ENCODE results near the gene CPAMD8. TPM values are rescaled to one million over a fixed set of nuclear protein-coding genes. Genes with fewer than 3 reads are reported as not detected.

CPAMD8 gene
- total and polyA plus RNA-seq, 7 donors, result 0.60 to 14.4 (median 2.4) TPM

DNA sequence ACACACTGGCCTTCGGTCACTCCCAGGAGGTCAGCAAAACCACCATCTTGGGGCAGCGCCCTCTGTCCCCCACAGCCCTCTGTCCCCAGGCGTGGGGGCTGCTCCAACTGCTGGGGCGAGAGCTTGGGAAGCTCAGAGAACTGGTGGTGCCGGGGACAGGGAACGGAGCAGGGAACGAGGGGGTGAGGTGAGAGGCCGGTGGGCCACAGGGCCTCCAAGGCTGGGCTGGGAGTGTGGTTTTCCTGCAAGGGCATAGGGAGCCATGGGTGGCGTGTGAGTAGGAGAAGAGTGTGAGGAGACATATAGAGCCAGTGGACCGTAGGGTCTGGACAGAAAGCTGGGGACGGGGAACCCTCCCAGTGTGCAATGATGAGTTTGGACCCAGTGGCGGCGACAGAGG, 103.7 kb downstream of the CPAMD8 start:
- Histone ChIP-seq H3K4me1 (no peaks in the 10 kb centered on the region), H3K4me3 (no peak overlapping the region), H3K27ac (no peak overlapping the region), H3K36me3 (no peaks in the 10 kb centered on the region), H3K9me3 (peaks cover 0 to 7% (median 0%) of the 10 kb centered on the region in 4 donors), H3K27me3 (no peaks in the 10 kb centered on the region)
- intact Hi-C loops (cut with DNase I), result no loop called here
- TF ChIP-seq EP300 (IDR thresholded peaks at IDR 0.05), result no peak
- no peak for TF ChIP-seq POLR2AphosphoS5 (IDR thresholded peaks at IDR 0.05)
- no peak for TF ChIP-seq POLR2A (IDR thresholded peaks at IDR 0.05)
- TF ChIP-seq, protein P1, sequence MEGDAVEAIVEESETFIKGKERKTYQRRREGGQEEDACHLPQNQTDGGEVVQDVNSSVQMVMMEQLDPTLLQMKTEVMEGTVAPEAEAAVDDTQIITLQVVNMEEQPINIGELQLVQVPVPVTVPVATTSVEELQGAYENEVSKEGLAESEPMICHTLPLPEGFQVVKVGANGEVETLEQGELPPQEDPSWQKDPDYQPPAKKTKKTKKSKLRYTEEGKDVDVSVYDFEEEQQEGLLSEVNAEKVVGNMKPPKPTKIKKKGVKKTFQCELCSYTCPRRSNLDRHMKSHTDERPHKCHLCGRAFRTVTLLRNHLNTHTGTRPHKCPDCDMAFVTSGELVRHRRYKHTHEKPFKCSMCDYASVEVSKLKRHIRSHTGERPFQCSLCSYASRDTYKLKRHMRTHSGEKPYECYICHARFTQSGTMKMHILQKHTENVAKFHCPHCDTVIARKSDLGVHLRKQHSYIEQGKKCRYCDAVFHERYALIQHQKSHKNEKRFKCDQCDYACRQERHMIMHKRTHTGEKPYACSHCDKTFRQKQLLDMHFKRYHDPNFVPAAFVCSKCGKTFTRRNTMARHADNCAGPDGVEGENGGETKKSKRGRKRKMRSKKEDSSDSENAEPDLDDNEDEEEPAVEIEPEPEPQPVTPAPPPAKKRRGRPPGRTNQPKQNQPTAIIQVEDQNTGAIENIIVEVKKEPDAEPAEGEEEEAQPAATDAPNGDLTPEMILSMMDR (IDR thresholded peaks at IDR 0.05), result no peak
- 91 to 93% methylated on average over 13 of the region's 13 CpGs for WGBS, 2 donors
- DNase-seq, result no peak

DNA sequence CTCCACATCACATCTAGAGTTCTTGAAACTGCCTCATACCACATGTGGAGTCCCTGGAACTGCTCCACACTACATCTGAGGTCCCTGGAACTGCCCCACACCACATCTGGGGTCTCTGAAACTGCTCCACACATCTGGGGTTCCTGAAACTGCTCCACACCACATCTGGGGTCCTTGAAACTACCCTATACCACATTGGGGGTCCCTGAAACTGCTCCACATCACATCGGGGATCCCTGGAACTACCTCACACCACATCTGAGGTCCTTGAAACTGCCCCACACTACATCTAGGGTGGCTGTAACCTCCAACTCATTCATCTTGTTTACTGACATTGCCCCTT, 104.0 kb downstream of the CPAMD8 start:
- H3K27ac ChIP-seq, result no peak overlapping the region
- peaks cover 0 to 7% (median 0%) of the 10 kb centered on the region in 4 donors for H3K9me3 ChIP-seq
- H3K27me3 ChIP-seq, result no peaks in the 10 kb centered on the region
- DNase-seq, result no peak
- 31 to 69% methylated on average over 1 of the region's 1 CpG for WGBS, 2 donors
- no peaks in the 10 kb centered on the region for H3K4me1 ChIP-seq
- no peak overlapping the region for H3K4me3 ChIP-seq
- intact Hi-C loops (cut with DNase I), result no loop called here
- no peaks in the 10 kb centered on the region for H3K36me3 ChIP-seq
- TF ChIP-seq, protein P1 (IDR thresholded peaks at IDR 0.05), result no peak
- no peak for TF ChIP-seq EP300 (IDR thresholded peaks at IDR 0.05)
- TF ChIP-seq POLR2AphosphoS5 (IDR thresholded peaks at IDR 0.05), result no peak
- no peak for TF ChIP-seq POLR2A (IDR thresholded peaks at IDR 0.05)

DNA sequence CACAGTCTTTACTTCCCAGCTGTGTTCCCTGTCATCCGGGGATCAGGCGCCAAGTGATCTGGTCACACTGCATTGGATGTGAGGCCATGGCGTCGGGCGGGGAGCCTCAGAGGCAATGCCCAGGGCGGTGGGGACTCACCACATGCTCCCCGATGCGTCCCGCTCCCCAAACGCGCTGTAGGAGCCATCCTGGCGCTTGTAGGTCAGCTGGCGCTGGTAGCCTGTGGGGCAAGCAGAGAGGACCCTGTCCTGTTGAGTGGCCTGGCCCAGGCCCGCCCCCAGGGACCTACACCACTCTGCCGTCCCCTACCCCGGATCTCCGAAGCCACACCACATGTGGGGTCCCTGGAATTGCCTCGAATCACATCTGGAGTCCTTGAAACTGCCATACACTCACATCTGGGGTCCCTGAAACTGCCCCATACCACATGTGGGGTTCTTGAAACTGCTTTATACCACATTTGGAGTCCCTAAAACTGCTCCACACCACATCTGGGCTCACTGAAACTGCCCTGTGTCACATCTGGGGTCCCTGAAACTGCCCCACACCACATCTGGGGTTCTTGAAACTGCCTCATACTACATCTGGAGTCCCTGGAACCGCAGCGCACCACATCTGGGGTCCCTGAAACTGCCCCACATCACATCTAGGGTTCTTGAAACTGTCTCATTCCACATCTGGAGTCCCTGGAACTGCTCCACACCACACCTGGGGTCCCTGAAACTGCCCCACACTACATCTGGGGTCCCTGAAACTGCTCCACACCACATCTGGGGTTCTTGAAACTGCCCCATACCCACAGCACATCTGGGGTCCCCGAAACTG, 104.6 kb downstream of the CPAMD8 start:
- H3K36me3 ChIP-seq, result no peaks in the 10 kb centered on the region
- TF ChIP-seq, protein P1 (IDR thresholded peaks at IDR 0.05), result no peak
- TF ChIP-seq EP300 (IDR thresholded peaks at IDR 0.05), result no peak
- TF ChIP-seq POLR2AphosphoS5 (IDR thresholded peaks at IDR 0.05), result no peak
- TF ChIP-seq POLR2A (IDR thresholded peaks at IDR 0.05), result no peak
- no peak overlapping the region for H3K4me3 ChIP-seq
- H3K4me1 ChIP-seq, result no peaks in the 10 kb centered on the region
- WGBS, 2 donors, result 84 to 91% methylated on average over 21 of the region's 21 CpGs
- no peaks in the 10 kb centered on the region for H3K27me3 ChIP-seq
- intact Hi-C loops (cut with DNase I), result no loop called here
- peaks cover 0 to 7% (median 0%) of the 10 kb centered on the region in 4 donors for H3K9me3 ChIP-seq
- no peak overlapping the region for H3K27ac ChIP-seq
- DNase-seq, result no peak

DNA sequence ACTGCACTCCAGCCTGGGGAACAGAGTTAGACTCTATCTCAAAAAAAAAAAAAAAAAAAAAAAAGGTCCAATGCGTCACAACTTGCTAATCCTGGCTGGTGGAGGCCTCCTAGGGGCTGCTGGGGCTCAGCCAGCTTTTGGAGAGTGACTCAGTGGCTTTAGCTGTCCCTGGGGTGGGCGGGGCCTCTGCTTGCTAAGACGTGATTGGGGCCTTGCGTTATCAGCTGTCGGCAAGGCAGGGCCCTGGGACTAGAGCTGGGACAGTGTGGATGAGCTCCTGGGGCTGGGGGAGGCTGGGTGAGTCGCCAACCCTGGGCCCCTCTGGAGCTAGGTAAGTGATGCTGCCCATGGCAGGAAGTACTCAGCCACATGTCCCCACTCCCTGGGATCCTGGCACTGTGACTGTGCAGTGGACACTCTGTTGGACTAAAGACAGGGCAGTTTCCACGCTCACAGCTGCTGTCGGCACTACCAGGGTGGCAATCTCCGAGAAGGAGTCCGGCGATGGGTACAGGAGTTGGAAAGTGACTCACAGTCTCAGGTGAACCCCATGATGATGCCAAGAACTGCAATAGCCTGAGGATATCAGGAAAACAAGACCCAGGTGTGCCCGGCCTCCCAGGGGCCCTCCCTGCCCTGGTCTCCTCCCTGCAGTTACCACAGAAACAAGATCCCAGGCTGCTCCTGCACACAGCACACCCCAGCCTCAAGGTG, 105.6 kb downstream of the CPAMD8 start:
- Histone ChIP-seq H3K36me3 (no peaks in the 10 kb centered on the region), H3K9me3 (peaks cover 0 to 7% (median 0%) of the 10 kb centered on the region in 4 donors), H3K27me3 (no peaks in the 10 kb centered on the region), H3K4me1 (no peaks in the 10 kb centered on the region), H3K4me3 (no peak overlapping the region), H3K27ac (no peak overlapping the region)
- 59 to 67% methylated on average over 12 of the region's 12 CpGs for WGBS, 2 donors
- intact Hi-C loops (cut with DNase I), result no loop called here
- no peak for DNase-seq
- TF ChIP-seq POLR2A (IDR thresholded peaks at IDR 0.05), result no peak
- no peak for TF ChIP-seq POLR2AphosphoS5 (IDR thresholded peaks at IDR 0.05)

DNA sequence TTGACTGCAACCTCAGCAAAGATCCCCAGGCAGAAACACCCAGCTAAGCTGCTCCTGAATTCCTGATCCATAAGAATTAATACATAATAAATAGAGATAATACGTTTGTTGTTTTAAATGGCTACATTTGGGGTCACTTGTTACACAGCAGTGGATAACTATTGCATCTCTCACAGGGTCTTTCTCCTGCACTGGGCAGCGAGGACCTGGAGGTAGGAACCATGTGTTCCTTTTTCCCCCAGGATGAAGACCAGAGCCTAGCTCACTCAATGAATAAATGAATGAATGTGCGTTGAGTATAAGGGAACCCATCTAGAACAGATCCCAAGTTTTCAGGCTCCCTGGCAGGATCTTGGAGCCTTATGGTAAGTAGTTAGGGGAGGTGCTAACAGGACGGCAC, 107.1 kb downstream of the CPAMD8 start:
- intact Hi-C loops (cut with DNase I), result no loop called here
- H3K36me3 ChIP-seq, result no peaks in the 10 kb centered on the region
- no peak for DNase-seq
- no peak overlapping the region for H3K4me3 ChIP-seq
- TF ChIP-seq EP300 (IDR thresholded peaks at IDR 0.05) (no peak), POLR2A (IDR thresholded peaks at IDR 0.05) (no peak), POLR2AphosphoS5 (IDR thresholded peaks at IDR 0.05) (no peak)
- TF ChIP-seq, protein P1 (IDR thresholded peaks at IDR 0.05), result no peak
- H3K27ac ChIP-seq, result no peak overlapping the region
- WGBS, 2 donors, result 73 to 79% methylated on average over 4 of the region's 4 CpGs
- H3K27me3 ChIP-seq, result no peaks in the 10 kb centered on the region
- H3K4me1 ChIP-seq, result no peaks in the 10 kb centered on the region
- peaks cover 0 to 7% (median 4%) of the 10 kb centered on the region in 4 donors for H3K9me3 ChIP-seq
